CD4-positive, alpha-beta T cell treated with Interleukin-4 for 1 hour (primary cell): ENCODE results near the gene FAIM2.
"Not testable (repeated sequence)": the region's sequence is repeated elsewhere in the genome, so short reads cannot be mapped to it uniquely, and the experiment has no call there.

Source experiments
- DNase-seq, 2 donors: peaks; one replicate each; pipeline ENCODE4 v3.0.0-alpha.2; 2020 to 2022

Gene FAIM2

DNA sequence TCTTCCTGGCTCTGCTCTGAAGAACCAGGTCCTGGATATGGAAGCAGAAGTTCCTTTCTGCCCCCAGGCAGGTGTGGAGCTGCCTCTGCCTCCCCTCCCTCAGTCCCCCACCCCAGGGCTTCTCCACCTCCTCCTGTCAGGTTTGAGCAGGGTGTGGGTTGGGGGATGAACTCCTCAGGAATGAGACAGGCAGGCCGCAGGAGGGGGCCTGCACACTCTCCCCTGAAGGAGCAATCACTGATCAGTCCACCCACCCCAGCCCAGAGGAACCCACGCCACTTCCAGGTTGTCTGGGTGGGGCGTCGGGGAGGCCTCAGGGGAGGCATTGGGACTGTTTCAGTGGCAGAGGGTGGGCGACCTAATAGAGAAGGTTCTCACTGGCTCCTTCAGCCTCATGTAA is 26.6 kb downstream of the FAIM2 start:
- no peak for DNase-seq

DNA sequence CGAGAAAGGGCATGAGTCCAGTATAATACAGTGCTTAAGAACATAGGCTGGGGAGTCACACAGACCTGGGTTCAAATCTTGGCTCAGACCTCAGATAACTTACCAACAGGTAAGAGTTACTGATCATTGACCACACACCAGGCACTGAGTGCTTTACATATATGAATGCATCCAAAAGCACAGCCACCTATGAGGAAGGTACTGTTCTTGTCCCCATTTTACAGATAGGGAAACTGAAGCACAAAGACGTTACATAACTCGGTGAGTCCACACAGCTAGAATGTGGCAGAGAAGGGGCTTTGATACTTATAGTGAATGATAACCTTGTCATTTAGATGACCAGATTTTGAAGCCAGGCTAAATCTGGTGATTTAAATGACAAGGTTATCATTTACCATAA is 27.6 kb downstream of the FAIM2 start:
- DNase-seq = no peak

DNA sequence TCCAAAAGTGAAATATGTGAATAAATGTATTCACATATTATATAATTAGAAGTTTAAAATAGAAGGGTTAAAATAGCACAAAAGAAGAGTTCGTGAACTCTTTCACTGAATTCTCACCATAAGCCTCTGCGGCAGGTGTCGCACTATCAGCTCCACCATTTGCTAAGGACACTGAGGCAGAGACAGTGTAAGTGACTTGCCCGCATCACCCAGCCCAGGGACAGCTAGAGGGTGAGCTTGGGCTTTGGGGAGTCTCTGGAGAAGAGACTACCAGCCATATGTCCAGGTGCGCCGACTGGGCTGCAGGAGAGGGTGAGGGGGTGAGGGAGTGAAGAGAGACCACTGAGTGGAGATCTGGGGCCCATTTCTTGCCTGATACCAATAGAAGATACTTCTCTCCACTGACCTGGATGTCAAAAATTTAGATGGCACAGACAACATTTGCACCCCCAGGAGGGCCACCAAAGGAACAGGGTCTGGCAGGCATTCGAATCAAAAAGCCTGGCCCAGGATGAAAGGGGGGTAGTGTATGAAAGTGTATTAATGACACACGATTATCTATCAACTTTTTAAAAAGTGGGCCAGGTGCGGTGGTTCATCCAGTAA is 28.5 kb downstream of the FAIM2 start:
- no peak for DNase-seq

DNA sequence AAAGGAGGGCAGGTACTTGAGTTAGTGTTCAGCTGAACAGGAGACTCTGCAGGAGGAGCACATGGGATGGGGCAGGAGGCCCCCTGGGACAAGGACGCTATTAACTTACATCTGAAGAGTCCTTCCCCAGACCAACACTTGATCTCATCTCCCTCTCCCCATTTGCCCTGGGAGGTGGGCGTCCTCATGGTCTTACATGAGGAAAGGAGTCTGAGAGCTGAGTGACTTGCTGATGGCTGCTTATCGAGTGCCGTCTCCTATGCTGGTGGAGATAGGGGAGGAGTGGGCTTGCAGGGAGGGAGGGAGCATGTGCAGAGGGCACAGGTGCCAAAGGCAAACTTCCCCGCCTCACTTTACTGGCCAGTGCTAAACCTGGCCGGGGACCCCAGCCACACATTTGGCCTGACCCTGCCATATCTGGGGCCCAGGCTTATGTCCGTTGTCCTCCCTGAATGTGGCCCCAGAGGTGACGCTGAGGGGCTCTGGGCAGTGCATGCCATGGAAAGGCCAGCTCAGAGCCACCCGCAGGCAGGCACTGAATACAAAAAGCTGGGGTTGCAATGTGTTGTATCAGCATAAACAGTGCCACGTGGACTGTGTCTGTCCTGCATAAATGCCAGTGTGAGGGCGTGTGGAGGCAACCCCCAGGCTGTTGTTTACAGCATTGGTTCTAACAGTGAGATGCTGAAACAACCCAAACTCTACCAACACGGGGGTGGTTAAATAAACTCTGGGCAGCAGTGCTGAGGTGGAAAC is 29.4 kb downstream of the FAIM2 start:
- DNase-seq = no peak

DNA sequence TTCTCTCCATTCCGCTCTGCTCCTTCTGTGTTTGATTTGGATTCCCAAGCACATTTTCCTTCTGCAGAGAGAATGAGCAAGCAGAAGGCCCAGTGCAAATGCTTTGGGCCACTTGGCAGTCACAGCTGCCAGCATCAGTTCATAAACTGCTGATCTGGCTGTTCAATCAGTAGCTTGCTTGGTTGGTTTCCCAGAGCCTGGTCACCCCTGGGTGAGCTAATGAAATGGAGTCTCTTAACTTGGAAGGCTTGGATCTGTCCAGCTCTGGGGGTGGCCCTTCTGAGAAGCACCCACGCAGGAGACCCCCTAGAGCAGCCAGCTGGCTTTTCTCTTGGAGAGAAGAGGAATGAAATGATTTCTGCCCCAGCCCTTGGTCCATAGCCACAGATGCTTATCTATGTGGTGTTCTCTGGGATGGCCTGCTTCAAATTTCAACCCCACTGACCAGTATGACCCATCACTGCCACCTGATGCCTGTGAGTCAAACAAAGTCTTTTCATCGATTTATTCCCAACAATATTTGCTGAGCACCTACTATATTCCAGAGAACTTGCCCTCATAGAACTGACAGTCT is 30.3 kb downstream of the FAIM2 start:
- no peak for DNase-seq

DNA sequence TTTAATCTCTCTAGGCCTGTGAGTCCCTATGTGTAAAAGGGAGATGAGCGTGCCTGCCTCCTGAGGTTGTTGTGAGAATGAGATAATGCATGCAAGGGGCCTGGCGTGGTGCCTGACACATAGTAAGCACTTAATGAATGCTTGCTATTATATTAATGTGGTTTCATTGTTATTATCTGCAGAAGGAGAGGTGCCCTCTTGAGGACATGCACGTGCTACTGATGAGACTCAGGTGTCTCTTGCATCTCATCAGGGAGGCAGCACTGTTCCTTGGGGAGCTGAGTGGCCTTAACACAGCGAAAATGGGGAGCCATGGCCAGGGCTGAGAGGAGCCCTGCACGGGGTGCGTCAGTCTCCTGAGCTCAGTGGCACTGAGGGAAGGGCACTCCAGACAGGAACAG is 30.9 kb downstream of the FAIM2 start:
- DNase-seq = no peak

DNA sequence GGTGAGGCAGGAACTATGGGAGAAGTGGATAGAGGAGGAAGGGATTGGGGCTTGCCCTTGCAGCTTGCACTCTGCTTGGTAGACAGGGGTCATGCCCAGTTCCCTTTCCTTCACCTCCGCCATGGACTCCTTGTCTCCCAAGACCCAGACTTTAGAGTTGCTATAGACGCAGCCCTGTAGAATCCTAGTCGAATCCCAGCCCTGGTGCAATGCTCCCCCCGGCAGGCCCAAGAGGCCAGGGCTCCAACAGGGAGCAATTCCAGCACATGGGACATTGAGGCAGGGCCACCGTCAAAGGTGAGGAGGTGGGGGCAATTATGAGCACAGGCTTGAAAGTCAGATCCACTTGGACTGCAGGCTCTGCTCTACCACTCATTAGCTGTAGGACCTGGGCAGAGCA is 31.3 kb downstream of the FAIM2 start:
- DNase-seq = no peak

DNA sequence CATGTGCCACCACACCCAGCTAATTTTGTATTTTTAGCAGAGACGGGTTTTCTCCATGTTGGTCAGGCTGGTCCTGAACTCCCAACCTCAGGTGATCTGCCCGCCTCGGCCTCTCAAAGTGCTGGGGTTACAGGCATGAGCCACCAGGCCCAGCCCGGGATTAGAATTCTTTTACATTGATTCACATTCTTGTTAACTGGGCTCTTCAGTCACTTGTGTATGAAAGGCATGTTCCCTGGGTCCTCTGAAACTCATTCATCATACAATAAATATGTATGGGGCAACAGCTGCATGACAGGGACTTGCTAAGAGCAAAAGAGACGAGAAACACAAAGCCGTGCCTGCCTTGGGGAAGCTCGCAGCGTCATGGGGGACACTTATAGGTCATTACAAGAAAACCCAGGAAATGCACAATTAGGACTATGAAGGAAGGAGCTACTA is 31.9 kb downstream of the FAIM2 start:
- not testable (repeated sequence) for DNase-seq

DNA sequence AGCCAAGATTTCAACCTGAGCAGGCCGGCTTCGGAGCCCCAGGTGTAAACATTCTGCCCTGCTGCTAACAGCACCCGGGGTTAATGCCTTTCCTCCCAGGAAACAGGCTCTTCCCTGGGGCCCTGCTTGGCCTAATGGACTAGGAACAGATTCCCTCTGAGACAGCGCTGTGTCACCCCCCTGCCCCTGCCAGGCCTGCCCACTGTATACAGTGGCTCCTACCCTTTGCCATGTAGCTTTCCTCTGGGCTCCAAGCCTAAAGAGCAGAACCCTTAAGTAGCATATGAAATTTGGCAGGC is 32.5 kb downstream of the FAIM2 start:
- DNase-seq = no peak

DNA sequence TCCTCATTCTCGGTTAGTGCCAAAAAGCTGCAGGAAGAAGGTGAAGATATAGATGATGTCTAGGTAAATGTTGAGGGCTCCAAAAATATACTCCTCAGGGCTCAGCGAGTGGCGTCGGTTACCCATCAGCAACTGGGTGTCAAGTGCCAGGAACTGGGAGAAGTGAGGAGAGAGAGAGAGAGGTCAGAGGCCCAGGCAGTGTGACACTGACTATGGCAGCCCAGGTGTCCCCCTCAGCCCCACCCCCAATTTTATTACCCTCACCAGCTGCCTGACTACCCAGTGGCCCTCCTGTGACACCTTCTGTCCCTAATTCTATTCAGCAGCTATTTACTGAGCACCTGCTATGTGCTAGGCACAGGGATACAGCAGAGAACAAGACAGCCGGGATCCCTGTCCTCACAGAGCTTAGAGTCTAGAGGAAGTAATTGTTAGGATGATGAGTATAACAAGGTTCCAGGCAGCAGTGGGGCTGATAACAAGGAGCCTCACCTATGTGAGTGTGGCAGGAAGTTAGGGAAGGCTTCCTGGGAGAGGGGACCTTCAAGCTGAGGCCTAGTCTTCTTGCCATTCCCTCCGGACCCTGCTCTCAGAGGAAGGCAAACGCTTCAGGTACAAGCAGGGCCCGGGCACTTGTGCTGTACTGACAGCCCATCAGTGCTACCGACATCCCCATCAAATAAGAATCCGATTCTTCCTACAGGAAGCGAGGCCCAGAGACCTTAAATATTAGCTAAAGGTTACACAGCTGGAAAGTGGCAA is 33.0 kb downstream of the FAIM2 start:
- no peak for DNase-seq

DNA sequence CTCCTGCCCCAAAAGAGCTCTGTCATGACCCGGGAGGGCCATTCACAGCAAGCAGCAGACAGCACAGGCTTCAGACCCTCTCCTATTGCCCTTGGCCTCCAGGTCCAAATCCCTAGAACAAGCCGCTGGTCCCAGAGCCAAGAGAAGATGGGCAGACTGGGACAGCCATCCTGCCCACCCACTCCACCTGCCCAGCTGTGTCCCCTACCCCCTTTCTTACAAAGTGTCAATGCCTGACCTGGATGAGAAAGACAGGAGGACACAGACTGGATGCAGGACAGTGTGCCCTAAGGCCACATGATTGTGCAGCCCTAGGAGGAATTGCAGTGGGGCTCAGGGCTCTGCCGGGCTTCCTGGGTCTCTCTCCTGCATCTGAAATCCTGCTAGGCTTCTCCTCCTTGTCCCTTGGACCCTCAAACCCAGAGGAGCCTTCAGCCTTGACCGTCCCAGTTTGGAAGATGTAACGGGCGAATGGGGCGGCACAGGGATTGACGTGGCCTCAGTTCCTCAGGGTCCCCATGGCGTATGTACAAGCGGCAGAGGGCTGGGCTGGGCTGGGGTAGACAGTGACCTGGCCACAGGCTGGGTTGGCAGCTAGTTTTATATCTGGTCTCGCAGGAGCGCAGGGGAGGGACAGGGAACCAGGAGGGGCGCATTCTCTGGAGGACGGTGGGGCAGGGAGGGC is 33.7 kb downstream of the FAIM2 start:
- no peak for DNase-seq

DNA sequence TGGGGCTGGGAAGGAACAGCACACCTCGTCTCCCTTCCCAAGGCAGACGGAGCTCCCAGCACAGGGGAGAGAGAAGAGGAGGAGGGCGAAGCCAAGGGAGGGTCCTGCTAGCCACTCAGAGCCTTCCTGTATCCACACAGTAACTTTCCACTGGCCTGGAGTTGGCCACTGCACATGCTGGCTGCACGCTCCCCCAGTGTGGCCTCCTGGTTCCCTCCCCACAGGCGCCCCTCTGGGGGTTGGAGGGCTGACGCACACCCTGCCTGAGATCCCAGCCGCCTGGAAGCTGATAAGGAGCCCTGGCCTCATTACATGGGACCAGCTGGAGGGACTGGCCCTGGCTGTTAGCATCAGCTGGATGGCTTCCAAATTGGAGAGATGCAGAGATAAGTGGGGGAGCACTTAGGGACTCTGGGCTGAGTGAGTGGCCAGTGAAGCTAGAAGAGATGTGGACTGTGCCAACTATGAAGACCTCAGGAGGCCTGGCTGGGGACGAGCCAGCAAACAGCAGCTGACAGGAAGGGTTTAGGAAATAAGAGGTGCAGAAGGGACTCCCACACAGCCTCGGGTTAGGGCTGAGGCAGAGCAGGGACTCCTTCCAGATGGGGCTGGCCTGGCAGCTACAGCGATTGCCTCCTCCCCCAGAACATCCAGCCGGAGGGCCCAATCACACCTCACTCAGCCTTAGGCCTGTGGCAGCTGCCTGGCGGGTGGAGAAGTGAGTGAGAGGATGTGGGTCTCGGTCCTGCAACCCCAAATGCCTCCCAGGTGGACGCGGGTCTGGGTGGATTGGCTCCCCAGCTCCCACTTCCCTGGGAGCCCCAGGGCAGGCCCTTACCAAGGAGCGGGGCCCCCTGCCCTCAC is 34.5 kb downstream of the FAIM2 start:
- DNase-seq = no peak

DNA sequence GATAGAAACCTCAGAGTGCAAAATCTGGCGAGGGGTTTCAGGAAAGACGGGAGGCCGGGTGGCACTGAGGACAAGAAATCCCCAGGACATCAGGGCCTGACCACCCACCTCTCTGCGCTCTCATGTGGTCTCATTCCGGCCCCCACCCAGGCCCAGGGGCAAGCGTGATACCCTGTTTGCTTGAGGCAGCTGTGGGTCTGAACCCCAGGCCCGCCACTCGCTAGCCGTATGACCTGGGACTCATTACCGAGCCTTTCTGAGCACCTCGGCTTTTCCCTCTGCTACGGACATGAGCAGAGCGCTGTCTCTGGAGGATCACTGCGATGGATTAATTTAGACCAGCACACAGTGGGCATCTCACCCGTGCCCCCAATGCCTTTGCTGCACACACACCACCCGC is 35.3 kb downstream of the FAIM2 start:
- no peak for DNase-seq

DNA sequence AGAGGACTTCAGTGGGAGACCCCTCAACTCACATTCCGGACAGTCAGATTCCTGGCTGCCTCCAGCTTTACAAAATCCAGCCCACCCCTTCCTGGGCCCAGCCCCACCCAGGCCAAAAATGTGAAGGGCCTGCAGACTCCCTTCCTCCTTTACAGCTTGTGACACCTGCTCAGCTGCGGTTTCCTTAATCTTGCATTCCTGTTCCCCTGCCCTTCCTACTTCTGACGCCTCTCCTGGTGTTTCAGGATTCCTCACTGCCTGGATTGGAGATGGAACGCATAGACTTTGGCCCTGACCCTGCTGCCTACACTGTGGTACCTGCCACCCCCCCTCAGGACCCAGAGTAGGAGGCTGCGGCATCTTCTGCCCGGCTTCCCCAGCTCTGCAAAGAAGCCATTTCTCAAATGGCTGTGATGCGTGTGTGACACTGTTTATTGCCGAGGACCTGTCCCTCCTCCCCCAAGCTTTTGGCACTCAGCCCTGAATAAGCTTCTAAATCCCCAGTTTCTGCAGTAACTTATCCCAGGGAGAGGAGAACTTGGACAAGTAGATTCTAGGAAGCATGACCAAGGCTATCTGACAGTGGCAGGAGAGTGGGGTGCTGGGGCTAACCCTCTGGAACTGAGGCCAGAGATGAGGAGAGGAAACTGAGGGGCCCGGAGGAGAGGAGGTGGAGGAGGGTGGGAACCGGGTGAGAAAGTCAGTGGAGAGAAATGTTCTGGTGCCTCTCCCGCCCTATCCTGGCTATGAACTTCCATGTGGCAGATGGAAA is 35.9 kb downstream of the FAIM2 start:
- no peak for DNase-seq

DNA sequence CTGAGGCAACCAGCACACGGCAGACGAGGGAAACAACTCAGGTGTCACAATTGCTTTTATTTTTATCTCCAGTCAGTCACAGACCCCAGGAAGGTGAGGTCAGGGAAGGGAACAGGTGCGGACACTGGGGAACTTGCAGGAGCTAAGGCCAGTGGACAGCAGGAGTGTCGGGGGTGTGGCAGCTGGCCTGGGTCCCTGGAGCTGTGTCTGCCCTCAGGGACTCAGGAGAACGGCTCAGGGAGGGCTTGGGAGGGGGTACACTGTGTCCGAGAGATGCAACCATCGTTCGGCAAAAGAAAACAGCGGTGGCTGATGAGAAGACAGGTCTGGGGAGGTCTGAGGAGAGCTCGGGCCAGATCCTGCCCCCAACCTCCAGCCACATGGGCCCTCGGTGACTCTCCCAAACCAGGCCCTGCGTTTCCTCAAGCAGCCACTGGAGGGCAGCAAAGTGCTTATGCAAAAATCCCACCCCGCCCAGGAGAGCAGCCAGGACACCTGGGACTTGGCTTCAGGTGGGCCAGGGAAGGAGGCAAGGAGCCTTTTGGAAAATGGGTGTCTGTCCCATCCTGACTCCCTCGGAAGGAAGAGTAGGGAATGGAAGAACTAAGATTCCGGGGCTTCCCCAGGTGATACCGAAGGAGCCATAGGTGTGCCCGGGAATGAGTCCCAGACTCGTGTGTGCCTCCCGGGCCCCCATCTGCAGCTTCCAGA is 36.7 kb downstream of the FAIM2 start:
- peak; percentile 66 to 73 for DNase-seq

DNA sequence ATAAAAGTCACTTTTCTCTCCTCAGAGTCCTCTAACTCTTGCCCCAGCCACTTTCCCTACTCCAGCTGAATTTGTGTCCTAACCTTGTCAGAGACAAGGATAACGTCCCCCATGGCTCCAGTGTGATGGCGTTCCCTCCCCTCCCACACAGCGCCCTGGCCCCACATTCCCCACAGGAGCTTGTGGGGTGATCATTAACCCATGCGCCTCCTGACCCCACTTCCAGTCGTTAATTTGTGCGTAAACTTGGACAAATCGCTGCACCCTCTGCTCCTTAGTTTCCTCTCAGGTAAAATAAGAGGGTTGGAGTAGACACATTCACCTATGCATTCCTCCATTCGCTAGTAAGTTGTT is 37.9 kb downstream of the FAIM2 start:
- no peak for DNase-seq

DNA sequence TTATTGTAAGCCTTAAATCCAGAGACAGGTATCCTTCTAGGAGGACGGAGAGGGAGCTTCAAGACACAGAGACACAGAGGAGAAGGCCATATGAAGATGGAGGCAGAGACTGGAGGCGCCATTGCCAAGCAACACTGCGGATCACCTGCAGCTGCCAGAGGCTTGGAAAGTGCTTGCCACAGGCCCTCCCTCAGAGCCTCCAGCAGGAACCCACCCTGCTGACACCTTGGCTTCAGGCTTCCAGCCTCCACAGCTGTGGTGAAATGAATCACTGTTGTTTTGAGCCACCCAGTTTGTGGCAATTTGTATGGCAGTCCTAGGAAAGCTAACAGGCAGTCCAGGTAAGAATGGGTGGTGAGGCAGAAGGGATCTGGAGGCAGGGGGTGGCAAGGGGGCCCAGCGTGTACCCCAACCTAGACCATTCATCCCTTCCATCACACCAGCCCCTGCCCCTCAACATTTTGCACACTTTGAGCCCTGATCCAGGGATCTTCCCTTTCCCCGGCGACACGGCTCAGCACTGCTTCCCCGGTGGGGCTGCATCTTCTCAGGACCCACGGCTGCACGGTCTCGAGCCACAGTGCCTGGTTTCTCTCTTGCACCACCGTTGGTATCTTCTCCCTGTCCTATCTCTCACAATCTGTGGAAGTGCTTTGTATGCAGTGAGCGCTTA is 38.5 kb downstream of the FAIM2 start:
- no peak for DNase-seq

DNA sequence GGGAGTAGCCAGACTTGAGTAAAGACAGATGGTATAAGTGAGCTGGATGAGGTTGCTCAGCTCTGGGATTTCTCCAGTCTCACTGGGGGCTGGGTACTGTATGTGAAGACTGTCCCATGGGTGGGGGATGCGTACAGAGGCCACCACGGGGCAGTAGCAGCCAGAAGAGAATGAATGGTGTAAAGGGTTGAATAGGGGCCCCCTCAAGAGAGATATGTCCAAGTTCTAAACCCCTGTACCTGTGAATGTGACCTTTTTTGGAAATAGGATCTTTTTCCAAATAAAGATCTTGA is 39.0 kb downstream of the FAIM2 start:
- DNase-seq = no peak

DNA sequence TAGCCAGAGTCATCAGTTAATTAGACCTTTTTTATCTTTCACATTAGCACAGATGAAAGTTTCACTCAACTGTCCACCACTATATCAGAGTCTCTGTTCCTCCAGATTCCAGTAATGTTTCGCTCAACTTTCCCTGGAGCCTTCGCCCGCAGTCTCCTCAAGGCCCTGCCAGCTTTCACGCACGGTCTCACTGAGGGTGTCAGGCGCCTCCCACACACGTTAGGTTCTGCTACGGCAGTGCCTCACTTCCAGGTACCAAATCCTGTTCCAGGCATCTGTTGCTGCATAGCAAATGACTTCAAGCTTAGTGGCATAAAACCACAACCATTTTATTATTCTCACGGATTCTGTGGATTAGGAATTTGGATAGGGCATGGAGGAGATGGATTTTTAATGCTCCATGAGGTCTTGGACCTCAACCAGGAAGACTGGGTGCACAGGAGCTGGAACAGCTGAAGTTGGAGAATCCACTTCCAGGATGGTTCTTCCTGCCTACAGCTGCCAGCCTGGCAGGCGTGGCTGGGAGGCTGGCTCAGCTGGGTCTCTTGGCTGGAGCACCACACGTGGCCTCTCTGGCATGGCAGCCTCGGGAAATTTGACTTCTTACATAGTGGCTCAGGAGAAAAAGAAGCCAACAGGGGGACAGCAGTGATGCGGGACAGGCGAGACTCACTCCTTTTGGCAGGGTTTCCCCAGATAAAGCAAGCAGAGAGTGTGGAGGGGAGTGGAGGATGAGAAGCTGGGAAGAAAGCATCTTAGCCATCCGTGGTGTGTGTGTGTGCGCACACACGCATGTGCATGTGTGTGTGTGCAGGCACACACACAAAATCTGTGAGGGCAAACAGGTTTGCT is 39.5 kb downstream of the FAIM2 start:
- no peak for DNase-seq

DNA sequence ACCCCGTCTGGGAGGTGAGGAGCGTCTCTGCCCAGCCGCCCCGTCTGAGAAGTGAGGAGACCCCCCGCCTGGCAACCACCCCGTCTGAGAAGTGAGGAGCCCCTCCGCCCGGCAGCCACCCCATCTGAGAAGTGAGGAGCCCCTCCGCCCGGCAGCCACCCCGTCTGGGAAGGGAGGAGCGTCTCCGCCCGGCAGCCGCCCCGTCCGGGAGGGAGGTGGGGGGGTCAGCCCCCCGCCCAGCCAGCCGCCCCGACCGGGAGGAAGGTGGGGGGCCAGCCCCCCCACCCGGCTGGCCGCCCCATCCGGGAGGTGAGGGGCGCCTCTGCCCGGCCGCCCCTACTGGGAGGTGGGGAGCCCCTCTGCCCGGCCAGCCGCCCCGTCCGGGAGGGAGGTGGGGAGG is 42.8 kb downstream of the FAIM2 start:
- not testable (repeated sequence) for DNase-seq
